Right renal pelvis (tissue), 4 donors: ENCODE measurements around the gene TPP1. TPM values are rescaled to one million over a fixed set of nuclear protein-coding genes. Genes with fewer than 3 reads are reported as not detected.

Source experiments
- DNase-seq, 4 donors: peaks; one replicate each; pipeline ENCODE4 v3.0.0-alpha.2; 2013; ENCODE audit warnings: low read depth in 4 of 4, low spot score in 3 of 4, missing footprints in 1 of 4
- polyA plus RNA-seq, 4 donors: library from polyadenylated mRNA; unstranded; fragments of 120-200 nt; gene quantifications; one replicate each; pipeline ENCODE4 v1.2.1, GENCODE V29; 2013; ENCODE audit not compliant: insufficient read length in 4 of 4

TPP1 gene
- polyA plus RNA-seq, 4 donors, result 123 to 144 (median 129) TPM

DNA sequence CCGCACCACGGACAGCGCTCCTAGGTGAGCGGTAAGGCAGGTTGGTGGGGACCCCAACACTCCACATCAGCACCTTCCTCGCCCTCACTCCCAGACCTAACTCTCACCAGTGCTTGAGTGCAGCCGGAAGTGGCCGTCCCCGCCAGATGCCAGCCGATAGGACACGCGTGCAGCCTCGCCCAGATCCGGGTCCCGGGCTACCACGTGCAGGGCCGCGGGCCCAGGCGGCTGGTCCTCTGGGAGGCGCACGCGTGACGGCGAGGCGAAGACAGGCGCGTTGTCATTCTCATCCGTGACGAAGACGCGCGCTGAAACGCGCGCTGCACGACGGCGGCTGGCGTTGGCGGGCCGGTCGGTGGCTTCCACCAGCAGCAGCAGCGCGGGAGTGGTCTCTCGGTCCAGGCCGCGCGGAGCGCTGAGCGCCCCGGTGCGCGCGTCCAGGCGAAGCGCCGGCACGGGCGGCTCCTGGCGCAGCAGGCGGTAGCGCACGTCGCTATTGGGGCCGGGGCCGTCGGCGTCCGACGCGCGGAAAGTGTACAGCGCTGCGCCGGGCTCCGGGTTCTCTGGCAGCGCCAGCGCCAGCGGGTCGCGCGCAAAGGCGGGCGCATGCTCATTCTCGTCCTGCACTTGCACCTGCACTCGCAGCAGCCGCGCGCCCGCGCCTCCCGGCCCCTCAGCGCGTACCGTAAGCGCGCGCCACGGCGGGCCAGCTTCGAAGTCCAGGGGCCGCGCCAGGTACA lies 10.8 kb upstream of the TPP1 start:
- no peak for DNase-seq

DNA sequence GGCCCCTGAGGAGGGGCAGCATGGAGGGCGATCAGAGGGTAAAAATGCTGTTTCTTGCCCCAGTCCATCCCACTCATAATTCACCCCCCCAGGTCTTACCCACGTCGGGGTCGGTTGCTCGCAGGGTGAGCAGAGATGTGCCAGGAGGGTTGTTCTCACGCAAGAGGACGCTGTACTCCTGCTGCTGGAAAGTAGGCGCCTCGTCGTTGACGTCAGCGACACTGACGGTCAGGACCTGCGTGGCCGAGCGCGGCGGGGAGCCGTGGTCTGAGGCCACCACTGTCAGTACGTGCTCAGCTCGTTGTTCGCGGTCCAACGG lies 10.3 kb upstream of the TPP1 start:
- DNase-seq, result no peak

DNA sequence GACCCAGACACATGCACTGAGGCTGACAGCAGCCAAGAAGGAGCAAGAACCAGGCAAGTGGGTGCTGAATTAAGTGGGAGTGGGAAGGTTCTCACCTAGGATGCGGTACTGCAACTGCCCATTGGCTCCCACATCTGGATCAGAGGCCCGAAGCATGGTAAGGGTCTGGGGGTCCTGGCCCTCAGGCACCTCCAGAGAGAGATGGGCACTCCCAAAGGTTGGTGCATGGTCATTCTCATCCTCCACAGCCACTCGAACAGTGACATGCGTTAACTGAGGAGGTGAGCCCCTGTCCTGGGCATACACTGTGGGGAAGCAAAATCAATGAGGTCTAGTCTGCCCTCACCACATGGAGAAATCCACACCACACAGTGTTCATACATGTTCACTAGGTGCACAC lies 9.3 kb upstream of the TPP1 start:
- DNase-seq, result no peak

DNA sequence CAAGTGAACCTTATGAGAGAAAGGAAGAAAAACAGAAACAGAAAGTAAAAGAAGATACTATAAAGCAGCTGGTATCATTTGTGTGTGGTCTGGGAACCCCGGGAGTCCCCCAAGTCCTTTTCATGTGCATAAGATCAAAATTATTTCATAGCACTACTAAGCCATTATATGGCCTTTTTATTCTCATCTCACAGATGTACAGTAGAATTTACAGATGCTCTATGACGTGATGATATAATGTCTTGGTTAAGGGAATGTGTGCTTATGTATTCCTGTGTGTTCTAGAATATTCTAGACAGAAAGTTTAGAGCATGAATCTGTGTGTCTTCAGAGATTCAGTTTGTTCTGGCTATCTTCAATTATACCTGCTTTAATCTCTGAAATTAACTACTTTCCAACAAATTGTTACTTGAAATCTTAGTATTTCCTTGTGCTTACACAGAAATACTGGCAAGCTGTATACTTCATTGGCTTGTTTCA lies 8.6 kb upstream of the TPP1 start:
- no peak for DNase-seq

DNA sequence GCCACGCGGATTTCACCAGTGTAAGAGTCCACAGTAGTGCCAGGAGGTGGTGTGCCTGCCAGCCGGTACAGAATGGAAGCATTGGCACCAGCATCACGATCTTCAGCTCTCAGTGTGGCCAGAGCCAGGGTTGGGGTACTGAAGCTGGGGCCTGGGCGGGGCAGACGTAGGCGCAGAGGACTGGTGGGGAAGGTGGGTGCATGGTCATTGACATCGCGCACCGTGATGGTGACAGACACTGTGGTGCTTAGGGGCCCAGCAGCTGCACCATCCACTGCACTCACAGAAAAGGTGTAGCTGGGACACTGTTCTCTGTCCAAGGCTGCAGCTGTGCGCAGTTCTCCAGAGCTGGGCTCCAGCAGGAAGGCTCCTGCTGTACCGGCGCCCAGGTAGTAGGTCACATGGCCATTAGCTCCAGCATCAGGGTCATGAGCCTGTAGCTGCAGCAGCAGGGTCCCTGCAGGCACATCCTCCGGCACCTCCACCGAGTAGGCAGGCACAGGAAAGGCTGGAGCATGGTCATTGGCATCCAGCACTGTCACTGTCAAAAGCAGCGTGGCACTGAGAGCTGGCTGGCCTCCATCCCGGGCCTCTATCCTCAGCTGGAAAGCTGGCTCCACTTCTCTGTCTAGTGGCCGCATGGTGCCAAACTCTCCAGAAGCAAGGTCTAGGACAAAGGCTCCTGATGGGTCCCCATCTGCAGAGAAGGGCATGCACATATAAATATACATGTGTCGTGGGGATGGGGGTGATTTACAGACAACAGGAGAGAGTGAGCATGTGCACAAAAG lies 7.9 kb upstream of the TPP1 start:
- no peak for DNase-seq

DNA sequence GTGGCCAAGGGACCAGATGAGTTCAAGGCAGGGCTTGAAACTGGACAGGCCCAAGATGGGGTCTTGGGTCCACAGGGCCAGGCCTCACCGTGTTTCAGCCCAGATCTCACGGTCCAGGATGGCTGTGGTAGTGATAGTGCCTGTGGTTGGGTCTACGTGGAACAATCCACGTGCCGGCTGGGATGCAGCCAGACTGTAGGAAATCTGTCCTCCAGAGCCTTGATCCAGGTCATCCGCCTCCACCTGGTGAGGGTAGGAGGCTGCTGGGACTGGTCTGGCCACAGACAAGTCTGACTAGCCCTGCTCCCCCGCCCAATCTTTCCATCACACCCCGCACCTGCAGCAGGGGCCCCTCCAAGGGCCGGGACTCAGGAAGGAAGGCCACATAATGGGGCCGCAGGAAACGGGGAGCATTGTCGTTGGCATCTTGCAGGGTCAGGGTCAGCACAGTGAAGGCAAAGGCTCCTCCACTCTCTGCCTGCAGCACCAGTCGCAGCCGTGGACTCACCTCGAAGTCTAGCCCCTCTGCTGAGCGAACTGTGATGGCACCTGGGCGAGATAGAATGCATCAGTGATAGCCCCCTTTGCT lies 6.7 kb upstream of the TPP1 start:
- no peak for DNase-seq

DNA sequence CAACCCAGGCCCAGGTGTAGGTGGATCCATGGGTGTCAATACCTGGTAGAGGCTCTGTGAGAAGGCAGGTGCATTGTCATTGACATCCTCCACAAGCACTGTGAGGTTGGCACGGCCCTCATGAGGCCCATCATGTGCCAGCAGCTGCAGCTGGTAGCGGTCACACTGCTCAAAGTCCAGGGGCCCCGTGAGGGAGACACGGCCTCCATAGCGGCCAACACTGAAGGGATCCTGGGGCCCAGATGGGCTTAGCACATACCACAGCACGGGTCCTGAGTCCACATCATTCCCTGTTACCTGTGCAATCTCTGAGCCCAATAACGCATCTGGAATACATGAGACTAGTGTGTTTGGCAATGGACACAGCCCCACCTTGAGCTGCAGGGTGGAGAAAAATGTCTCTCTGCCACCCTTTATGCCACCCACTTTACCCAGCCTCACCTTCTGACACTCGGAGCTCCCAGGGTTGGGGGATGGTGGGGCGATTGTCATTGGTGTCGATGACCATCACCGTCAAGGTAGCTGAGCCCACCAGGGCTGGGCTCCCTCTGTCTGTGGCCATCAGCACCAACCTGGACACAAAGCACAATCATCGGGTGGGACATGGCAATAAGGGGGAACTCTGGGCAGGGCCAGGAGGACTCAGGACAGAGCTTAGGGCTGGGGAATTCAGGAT lies 6.1 kb upstream of the TPP1 start:
- no peak for DNase-seq

DNA sequence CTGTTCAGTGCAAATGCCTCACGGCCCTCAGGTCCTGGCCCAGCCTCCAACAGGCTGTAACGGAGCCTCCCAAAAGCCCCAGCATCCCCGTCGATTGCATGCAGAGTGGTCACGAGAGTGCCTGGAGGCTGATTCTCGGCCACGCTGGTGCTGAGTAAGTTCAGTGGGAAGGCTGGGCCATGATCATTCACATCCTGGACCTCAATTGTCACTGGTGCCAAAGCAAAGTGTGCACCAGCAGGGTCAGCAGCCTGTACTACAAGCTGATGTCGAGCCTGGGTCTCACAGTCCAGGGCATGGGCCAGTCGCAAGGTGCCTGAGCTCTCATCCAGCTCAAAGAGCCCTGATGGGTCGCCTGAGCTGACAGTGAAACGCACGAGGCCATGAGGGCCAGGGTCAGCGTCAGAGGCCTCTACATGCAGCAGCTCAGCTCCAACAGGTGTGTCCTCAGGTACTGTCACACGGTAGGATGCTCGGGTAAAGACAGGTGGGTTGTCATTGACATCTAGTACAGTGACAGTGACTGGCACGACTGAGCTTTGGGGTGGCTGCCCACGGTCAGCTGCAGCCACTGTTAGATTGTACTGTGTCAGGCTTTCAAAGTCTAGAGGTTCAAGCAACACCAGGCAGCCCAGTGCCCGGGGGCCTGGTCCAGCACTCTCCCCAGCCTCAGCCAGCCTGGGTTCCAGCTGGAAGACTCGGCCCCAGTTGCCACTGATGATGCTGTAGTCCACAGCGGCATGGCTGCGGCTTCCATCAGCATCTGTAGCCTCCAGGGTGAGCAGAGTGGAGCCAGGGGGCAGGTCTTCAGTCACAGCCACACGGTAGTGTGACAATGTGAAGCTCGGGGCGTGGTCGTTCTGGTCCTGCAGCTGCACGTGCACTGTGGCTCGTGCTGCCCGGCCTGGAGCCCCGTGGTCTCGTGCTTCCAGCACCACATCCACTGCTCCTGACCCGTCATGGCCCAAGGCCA lies 4.5 kb upstream of the TPP1 start:
- no peak for DNase-seq

DNA sequence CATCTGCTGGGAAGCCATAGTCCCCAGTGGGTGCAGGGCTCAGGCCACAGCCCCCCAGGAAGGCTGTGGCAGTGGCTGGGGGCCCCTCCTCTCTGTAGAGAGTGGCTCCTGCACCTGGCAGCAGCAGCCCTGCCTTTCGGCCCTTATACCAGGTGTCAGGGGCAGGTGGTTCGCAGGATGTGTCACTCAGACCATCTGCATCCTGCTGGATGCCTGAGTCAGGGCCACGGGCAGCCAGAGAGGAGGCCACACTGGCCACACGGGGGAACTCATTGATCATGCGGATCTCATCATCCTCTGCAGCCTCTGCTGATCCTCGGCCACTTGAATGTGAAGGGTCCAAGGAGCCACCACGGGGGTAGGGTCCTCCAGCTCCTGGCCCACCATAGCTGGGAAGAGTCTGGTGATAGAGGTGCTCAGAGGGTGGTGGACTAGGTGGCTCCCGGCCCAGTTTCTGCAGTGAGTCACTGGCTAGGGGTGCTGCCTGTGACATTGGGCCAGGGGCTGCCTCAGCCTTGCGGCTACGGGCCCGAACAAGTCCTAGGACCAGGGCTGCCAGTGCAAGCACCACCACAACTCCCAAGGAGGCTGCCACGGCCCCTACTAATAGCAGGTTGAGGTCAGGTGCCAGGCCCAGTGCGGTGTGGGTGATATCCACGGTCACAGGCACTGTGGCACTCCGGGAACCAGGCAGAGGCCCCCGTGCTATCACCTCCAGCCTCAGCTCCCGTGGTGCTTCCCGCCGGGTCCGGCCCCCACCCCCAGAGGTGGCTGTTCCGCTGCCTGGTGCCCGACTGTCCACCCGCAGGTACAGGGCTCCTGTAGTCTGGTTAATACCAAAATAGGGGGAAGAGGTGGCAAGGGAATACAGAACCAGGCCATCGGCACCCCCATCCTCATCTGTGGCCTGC lies 3.3 kb upstream of the TPP1 start:
- no peak for DNase-seq

DNA sequence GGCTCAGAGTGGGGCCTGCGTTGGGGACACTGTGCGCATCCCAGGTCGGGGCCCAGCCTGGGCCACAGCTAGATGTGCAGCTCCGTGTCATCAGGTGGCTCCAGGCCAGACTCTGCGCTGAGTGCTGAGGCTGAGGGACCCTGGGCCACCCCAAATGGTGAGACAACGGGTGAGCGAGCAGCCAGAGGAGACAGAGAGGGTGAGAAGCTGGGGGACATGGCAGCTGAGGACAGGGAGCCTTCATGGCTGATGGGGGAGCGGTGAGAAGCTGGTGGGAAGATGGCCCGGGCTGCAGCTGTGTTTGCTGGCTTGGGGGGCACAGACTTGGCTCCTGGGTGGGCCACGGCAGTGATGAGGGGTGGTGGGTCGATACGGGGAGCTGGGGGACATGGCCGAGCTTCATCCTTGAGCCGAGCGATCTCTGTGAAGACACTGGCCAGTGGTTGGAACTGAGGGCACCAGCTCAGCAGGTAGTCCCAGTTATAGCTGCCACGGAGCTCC lies 2.5 kb upstream of the TPP1 start:
- no peak for DNase-seq

DNA sequence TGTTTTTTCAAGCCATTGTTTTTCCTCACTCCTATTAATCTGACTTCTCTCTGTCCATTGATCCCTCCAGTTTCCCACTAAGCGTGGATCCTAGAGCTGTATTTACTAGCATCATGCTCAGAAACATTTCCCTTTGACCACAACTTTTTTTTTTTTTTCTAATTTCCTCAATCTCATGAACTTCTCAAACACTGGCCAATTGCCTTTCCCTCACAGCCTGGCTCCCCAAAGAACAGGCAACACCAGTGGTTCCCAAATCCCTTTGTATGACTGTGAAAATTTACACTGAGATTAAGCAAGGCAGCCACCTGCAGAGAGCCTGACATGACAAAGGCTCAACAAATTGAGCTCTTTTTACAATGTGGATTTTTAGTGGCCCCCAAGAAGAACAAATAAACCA lies 1.4 kb upstream of the TPP1 start:
- no peak for DNase-seq

DNA sequence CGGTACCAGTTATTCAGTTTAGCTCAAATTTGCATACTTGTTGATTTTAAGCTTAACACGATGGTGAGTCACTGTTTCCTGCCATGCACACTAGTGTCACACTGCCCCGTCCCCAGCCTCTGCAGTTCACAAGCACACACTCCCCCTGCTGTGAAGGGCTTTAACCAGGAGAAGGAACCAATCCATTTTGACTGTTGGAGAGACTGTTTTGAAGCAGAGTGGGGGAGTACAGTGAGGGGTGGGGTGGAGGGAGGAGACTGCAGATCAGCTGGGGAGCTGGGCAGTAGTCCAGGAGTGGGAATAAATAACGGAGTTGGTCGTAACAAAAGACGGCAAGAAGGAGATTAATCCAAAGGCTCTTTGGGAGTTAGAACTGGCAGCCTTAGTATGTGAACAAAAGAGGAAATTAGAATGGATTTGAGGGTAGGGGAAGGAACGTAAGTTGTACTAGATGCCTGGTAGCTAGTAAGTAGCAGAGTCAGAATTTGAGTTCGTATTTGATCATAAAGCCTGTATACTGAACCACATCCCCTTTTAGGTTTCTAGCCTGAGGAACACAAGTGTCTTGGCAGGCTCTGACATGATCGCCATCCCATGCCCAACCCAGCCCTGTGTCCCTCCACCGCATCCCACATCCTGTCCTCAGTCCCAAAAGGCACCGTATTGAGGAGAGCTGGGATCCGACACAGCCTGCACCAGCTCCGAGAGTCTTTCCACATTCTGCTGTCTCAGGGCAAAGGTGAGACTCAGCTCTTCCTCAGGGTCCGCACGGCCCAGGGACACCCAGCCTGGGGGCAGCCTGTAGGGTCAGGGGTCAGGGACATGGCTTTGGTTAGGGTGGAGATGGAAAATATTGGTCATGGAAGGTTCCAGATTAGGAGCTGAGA lies 862 bp downstream of the TPP1 start:
- DNase-seq, result peak in 2 of 4 donors; percentile 63 to 67

DNA sequence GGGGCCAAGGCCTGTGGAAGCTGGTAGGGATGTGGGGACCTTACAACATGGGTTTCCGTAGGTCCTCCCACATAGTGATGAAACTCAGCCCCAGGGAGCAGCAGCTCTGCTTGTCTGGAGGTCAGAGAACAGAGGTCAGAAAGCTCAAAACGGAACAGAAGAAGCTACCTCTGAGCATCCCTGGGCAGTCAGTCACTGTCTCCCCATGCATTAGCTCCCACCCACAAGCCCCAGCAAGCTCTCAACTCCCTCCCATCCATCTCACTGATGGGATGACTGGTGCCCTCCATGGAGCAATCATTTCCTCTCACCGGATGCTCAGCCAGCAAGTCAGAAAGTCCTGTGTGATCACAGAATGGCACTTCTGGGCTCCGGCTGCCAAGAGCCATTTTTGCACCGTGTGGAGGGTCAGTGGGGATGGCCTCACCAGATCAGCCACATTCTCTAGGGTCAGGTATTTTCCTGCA lies 1.9 kb downstream of the TPP1 start:
- no peak for DNase-seq

DNA sequence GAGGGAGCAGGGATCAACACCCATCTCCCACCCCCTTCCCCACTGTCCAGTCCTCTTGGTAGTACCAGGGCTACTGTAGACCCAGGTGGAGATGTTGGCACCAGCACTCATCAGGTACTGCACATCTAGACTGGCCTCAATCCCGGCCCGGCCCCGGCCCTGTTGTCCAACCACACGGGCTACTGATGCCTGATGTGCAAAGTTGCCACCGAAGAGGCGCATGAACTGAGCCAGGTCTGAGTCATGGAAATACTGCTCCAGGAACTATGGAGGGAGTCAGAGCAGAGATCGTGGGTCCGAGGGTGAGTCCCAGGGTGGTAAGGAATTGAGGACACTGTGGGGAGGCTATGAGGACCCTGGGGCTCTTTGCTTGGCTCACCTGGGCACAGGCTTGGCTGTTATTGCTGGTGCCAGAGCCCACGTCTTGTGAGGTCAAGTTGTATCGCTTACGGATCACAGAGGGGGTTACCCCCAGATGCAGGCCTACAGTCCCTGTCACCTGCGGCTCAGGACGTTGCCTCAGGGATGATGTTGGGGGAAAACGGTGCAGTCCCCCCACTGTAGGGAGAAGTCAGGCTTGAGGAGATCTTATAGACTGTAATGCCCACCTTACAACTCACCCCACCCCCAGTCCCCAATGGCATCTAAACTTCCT lies 2.5 kb downstream of the TPP1 start:
- DNase-seq, result no peak

DNA sequence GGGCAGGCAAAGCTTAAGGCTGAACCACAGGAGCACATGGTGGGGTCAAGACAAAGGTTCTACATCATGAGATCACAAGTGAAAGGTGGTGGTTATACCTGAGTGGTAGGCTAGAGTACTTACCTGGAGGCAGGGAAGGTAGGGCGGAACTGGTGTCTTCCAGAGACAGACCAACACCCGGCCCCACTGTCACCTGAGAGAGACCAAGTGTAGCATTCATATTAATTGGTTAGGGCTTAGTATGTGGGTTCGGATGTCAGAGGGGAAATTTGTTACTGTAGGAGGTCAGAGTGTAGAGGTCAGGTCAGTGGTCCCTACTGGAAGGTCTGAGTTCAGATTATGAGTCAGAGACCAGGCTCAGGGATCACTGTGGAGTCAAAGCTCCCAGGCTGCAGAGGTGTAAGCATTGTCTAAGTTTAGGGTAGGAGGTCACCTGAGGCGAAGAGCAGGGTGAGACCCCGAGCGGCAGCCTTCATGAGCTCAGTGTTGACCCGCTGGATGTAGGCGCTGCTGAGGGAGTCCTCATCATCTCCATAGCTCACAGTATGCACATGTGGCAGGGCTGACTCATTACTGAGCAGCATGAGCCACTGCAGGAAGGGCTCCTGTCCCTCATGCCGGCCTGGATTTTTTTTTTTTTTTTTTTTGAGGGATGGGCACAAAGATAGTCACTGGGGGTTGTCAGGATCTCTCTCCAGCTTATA lies 3.2 kb downstream of the TPP1 start:
- DNase-seq, result no peak

DNA sequence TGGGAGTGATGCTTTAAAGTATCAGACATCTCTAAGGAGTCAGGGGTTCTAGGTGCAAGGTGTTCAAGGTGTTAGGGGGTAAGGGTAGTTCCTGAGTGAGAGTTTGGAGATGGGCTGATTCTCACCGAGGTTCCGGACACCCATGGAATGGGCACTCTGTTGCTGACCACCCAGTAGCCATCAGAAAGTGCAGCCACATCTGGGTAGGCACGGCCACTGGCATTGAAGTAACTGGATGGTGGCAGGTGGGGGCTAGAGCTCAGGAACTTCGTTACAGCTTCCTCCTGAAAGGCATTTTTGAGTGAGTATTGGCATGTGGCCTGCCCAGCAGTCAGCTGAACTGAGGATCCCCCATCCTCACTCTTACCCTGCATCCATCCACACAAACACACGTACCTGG lies 4.2 kb downstream of the TPP1 start:
- DNase-seq, result no peak

DNA sequence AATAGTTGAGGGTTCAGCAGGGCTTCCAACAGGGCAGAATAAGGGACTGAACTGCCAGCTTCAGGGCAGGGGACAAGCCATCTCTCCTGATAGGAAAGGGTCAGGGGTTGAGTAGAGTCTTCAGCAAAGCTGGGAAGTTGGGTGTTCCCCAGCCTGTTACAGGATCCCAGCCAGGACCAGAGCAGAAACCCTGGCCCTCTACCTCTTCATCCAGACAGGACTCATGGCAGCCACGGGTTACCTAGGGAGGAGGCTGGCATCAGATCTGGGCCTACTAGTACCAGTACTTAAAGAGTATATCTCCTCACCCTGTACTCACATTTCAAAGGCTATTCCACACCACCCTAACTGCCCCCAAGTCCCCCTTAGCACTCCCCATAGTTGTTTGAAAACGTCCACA lies 4.8 kb downstream of the TPP1 start:
- DNase-seq, result no peak
